Transverse colon (tissue), 3 donors: Measurements from ENCODE around the gene OR5B21.

Experiments used
- POLR2A ChIP-seq: fragments of 450-650 bp; IDR thresholded peaks from one replicate; pipeline ENCODE4 v1.6.1; 2016; ENCODE audit warnings: antibody characterized with exemption, mild to moderate bottlenecking, moderate library complexity
- TF ChIP-seq, protein P1 (sequence below), 5 experiments: fragments of 200-600 bp in 3 of 5; fragments of 450-650 bp in 2 of 5; sonication (generic) in 3 of 5; IDR thresholded peaks; 1 replicate in 2 of 5; 2 replicates in 3 of 5; pipeline ENCODE4 v1.5.1; 2016 to 2017; ENCODE audit warnings: antibody characterized with exemption in 5 of 5, inconsistent platforms in 3 of 5, mild to moderate bottlenecking in 2 of 5, moderate library complexity in 1 of 5

- TF ChIP-seq, protein P1, sequence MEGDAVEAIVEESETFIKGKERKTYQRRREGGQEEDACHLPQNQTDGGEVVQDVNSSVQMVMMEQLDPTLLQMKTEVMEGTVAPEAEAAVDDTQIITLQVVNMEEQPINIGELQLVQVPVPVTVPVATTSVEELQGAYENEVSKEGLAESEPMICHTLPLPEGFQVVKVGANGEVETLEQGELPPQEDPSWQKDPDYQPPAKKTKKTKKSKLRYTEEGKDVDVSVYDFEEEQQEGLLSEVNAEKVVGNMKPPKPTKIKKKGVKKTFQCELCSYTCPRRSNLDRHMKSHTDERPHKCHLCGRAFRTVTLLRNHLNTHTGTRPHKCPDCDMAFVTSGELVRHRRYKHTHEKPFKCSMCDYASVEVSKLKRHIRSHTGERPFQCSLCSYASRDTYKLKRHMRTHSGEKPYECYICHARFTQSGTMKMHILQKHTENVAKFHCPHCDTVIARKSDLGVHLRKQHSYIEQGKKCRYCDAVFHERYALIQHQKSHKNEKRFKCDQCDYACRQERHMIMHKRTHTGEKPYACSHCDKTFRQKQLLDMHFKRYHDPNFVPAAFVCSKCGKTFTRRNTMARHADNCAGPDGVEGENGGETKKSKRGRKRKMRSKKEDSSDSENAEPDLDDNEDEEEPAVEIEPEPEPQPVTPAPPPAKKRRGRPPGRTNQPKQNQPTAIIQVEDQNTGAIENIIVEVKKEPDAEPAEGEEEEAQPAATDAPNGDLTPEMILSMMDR (IDR thresholded peaks at IDR 0.05) = no peak
- TF ChIP-seq POLR2A = no peak
Measured at GRCh38 chr11:58509748-58510147, 1.8 kb upstream of the OR5B21 start.
